Measurements from ENCODE around the gene APOBR. TPM values are rescaled to one million over a fixed set of nuclear protein-coding genes. Genes with fewer than 3 reads are reported as not detected.

Gene APOBR
- total and polyA plus RNA-seq, 10 of the 15 experiments (the other 5 are each of a cell fraction or from before 2014, with no cell fraction given), result 0.04 to 2.5 (median 0.54) TPM; not detected in 1

DNA sequence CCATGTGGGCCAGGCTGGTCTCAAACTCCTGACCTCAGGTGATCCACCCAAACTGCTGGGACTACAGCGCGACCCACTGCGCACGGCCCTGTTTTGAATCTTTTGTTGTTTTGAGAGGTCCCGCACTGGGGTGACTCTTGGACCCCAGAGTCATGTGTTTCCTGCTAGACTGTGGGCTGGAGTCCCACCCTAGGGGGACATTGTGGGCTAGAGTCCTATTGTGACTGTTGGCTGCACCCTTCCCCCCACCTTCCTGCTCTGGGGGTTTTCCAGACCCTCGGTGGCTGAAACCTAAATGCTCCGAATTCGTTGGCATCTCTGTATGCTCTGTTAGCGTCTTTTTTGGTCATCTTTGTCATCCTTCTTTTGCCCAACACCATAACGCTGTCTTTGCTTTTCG, 28.3 kb downstream of the APOBR start (continued):
- TF ChIP-seq, protein P1, sequence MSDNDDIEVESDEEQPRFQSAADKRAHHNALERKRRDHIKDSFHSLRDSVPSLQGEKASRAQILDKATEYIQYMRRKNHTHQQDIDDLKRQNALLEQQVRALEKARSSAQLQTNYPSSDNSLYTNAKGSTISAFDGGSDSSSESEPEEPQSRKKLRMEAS (IDR thresholded peaks at IDR 0.05; ENCODE audit: low read depth, low read length), result no peak
- TF ChIP-seq ZSCAN29 (IDR thresholded peaks at IDR 0.05) (peak; percentile 59; the same call in 1 of the 2 replicates), ZNF207 (IDR thresholded peaks at IDR 0.05; ENCODE audit: borderline replicate concordance) (no peak), CBX5 (IDR thresholded peaks at IDR 0.05; ENCODE audit: low read depth) (no peak), NFXL1 (IDR thresholded peaks at IDR 0.05; ENCODE audit: borderline replicate concordance) (no peak), NR2F1 (conservative IDR thresholded peaks at IDR 0.05) (peak; percentile 70), ETV6 (conservative IDR thresholded peaks at IDR 0.05 in 1 of 2, IDR thresholded peaks at IDR 0.05 in 1 of 2; ENCODE audit: borderline replicate concordance in 1 of 2, low read depth in 1 of 2) (no peak), MTA2 (IDR thresholded peaks at IDR 0.05; ENCODE audit: low read depth) (0 out of 2 replicates have a peak, but pooled peaks have one; percentile 15), IRF4 (IDR thresholded peaks at IDR 0.05; ENCODE audit: low read depth, low read length) (no peak), EZH2 (IDR thresholded peaks at IDR 0.05; ENCODE audit: borderline replicate concordance, control insufficient read depth, low read depth, low read length) (no peak), PAX5 (IDR thresholded peaks at IDR 0.05; ENCODE audit: borderline replicate concordance, low read depth, low read length) (0 out of 2 replicates have a peak, but pooled peaks have one; percentile 26)
- TF ChIP-seq, protein P2, sequence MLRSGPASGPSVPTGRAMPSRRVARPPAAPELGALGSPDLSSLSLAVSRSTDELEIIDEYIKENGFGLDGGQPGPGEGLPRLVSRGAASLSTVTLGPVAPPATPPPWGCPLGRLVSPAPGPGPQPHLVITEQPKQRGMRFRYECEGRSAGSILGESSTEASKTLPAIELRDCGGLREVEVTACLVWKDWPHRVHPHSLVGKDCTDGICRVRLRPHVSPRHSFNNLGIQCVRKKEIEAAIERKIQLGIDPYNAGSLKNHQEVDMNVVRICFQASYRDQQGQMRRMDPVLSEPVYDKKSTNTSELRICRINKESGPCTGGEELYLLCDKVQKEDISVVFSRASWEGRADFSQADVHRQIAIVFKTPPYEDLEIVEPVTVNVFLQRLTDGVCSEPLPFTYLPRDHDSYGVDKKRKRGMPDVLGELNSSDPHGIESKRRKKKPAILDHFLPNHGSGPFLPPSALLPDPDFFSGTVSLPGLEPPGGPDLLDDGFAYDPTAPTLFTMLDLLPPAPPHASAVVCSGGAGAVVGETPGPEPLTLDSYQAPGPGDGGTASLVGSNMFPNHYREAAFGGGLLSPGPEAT (IDR thresholded peaks at IDR 0.05; ENCODE audit: low read depth), result peak; percentile 43; the same call in 1 of the 2 replicates
- TF ChIP-seq, protein P3, sequence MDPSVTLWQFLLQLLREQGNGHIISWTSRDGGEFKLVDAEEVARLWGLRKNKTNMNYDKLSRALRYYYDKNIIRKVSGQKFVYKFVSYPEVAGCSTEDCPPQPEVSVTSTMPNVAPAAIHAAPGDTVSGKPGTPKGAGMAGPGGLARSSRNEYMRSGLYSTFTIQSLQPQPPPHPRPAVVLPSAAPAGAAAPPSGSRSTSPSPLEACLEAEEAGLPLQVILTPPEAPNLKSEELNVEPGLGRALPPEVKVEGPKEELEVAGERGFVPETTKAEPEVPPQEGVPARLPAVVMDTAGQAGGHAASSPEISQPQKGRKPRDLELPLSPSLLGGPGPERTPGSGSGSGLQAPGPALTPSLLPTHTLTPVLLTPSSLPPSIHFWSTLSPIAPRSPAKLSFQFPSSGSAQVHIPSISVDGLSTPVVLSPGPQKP (IDR thresholded peaks at IDR 0.05; ENCODE audit: low read depth, low read length), result no peak

Data from GM12878 (cell line).